ENCODE data around the gene GCSAM. TPM values are rescaled to one million over a fixed set of nuclear protein-coding genes. Genes with fewer than 3 reads are reported as not detected.

The GCSAM gene
- total RNA-seq, 1 donor from 2014 or later, result not detected

DNA sequence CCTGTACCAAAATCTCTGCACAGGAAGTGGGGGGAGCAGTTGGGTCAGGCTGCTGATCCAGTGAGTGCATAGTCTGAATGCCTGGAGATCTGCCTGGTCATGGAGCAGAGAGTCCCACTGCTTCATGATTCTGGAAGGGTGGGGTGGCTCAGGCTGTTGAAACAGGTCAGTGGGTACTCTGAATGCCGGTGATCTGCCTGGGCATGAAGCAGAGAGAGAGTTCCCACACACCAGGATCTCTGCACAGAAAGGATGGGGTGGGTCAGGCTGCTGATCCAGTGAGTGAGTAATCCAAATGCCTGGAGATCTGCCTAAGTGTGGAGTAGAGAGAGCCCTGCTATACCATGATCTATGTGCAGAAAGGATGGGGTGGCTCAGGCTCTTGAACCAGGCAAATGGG lies 16.1 kb upstream of the GCSAM start:
- intact Hi-C loops (cut with DNase I), result no loop called here
- no peak for TF ChIP-seq CTCF (IDR thresholded peaks at IDR 0.05)
- Histone ChIP-seq H3K27ac (no peak overlapping the region), H3K36me3 (no peaks in the 10 kb centered on the region), H3K27me3 (no peaks in the 10 kb centered on the region), H3K9me3 (peaks cover 0 to 23% of the 10 kb centered on the region in 2 donors), H3K4me3 (no peak overlapping the region), H3K4me1 (no peaks in the 10 kb centered on the region)
- no peak for DNase-seq (ENCODE audit: low spot score in 2 of 2)

DNA sequence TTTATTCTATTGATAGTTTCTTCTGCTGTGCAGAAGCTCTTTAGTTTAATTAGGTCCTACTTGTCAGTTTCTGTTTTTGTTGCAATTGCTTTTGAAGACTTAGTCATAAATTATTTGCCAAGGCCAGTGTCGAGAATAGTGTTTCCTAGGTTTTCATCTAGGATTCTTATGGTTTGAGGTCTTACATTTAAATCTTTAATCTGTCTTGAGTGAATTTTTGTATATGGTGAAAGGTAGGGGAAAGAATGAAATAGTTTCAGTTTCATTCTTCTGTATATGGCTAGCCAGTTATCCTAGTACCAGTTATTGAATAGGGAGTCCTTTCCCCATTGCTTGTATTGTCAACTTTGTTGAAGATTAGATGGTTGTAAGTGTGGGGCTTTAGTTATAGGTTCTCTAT lies 10.6 kb upstream of the GCSAM start:
- Histone ChIP-seq H3K27me3 (no peaks in the 10 kb centered on the region), H3K36me3 (no peaks in the 10 kb centered on the region), H3K27ac (no peak overlapping the region), H3K9me3 (peaks cover 0 to 18% of the 10 kb centered on the region in 2 donors), H3K4me3 (no peak overlapping the region), H3K4me1 (no peaks in the 10 kb centered on the region)
- intact Hi-C loops (cut with DNase I), result no loop called here
- no peak for DNase-seq (ENCODE audit: low spot score in 2 of 2)
- TF ChIP-seq CTCF (IDR thresholded peaks at IDR 0.05), result no peak

- Histone ChIP-seq H3K4me1 (no peaks in the 10 kb centered on the region), H3K9me3 (peaks cover 0 to 18% of the 10 kb centered on the region in 2 donors), H3K27ac (no peak overlapping the region), H3K4me3 (no peak overlapping the region), H3K27me3 (no peaks in the 10 kb centered on the region), H3K36me3 (no peaks in the 10 kb centered on the region)
- no peak for DNase-seq (ENCODE audit: low spot score in 2 of 2)
- intact Hi-C loops (cut with DNase I), result no loop called here
- TF ChIP-seq CTCF (IDR thresholded peaks at IDR 0.05), result no peak
Measured at GRCh38 chr3:112143251-112143650, 10.2 kb upstream of the GCSAM start.

GRCh38 chr3:112141293-112141692 lies 8.2 kb upstream of the GCSAM start:
- no peaks in the 10 kb centered on the region for H3K36me3 ChIP-seq
- no peaks in the 10 kb centered on the region for H3K27me3 ChIP-seq
- intact Hi-C loops (cut with DNase I), result no loop called here
- no peak overlapping the region for H3K27ac ChIP-seq
- peaks cover 0 to 8% of the 10 kb centered on the region in 2 donors for H3K9me3 ChIP-seq
- DNase-seq (ENCODE audit: low spot score in 2 of 2), result no peak
- no peak overlapping the region for H3K4me3 ChIP-seq
- H3K4me1 ChIP-seq, result no peaks in the 10 kb centered on the region
- TF ChIP-seq CTCF (IDR thresholded peaks at IDR 0.05), result no peak

- no peaks in the 10 kb centered on the region for H3K4me1 ChIP-seq
- H3K36me3 ChIP-seq, result no peaks in the 10 kb centered on the region
- intact Hi-C loops (cut with DNase I), result no loop called here
- DNase-seq (ENCODE audit: low spot score in 2 of 2), result no peak
- no peak overlapping the region for H3K27ac ChIP-seq
- H3K27me3 ChIP-seq, result no peaks in the 10 kb centered on the region
- no peak for TF ChIP-seq CTCF (IDR thresholded peaks at IDR 0.05)
- H3K9me3 ChIP-seq, result peaks cover 0 to 8% of the 10 kb centered on the region in 2 donors
- no peak overlapping the region for H3K4me3 ChIP-seq
Measured at GRCh38 chr3:112140584-112140983, 7.5 kb upstream of the GCSAM start.

Measured in ascending aorta (tissue), 2 donors.